ENCODE measurements around the gene SLC49A3. TPM values are rescaled to one million over a fixed set of nuclear protein-coding genes. Genes with fewer than 3 reads are reported as not detected.
A peak's percentile ranks its signal among the peaks of the same experiment; 100 is the strongest.

SLC49A3 gene
- total and polyA plus RNA-seq, 10 of the 15 experiments (the other 5 are each of a cell fraction or from before 2014, with no cell fraction given) = 0.09 to 0.85 (median 0.18) TPM; not detected in 4

DNA sequence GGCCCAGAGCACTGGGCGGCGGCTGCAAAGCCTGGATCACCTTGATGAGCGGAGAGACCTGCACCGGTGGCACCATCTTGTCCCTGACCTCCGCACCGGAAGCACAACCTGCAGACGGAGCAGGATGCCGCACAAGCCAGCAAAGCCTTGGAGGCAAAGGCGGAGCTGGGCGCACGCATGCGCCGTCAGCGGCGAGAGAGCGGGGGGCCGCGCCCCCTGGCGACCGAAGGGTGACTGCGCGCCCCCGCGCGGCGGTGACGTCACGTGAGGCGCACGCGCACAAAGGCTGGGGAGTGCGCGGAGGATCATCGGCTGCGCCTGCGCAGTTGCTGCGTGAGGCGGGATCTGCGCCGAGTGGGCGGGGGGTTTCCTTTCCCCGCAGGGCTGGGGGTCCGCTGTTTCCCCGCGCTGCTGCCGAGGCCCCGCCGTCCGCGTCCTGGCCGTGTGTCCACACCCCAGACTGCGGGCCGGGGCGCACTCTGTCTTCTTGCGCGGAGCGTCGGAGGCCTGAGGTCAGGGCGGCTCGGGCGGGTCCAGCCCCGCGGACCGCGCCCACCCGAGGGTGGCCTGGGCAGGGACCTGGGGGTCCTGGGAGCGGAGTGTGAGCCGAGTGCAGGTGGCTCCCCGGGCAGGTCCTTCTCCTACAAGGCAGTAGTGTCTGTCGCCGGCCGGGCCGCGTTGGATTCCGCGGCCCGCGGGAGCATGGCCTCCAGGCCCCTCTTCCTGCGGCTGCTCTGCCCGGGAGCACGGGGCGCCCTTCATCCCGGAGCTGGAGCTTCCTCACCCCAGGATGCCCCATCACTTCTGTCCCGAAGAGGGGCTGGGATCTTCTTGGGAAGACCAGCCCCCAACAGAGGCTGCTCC, 14.5 kb downstream of the SLC49A3 start, which contains the start of the genes ATP5ME and MYL5 (continued):
- TF ChIP-seq PKNOX1 (IDR thresholded peaks at IDR 0.05) (peak; percentile 11; the same call in 1 of the 2 replicates), MTA2 (IDR thresholded peaks at IDR 0.05; ENCODE audit: low read depth) (0 out of 2 replicates have a peak, but pooled peaks have one; percentile 10), SIX5 (IDR thresholded peaks at IDR 0.05; ENCODE audit: low read depth, low read length, severe bottlenecking) (peak; percentile 50), PAX5 (IDR thresholded peaks at IDR 0.05; ENCODE audit: borderline replicate concordance, low read depth, low read length) (peak; percentile 71; the same call in 1 of the 2 replicates), BRCA1 (IDR thresholded peaks at IDR 0.05; ENCODE audit: low read depth, low read length) (0 out of 2 replicates have a peak, but pooled peaks have one; percentile 13), ESRRA (IDR thresholded peaks at IDR 0.05; ENCODE audit: low read length) (no peak), STAT1 (conservative IDR thresholded peaks at IDR 0.05) (peak; percentile 83; the same call in 1 of the 2 replicates)

- CTCF ChIA-PET = interaction anchor here (1.0 to 1.2 kb wide), 5 partner anchors 9 to 429 kb away, joined by 3 to 4 read pairs (median 3); no protein-coding TSS in a partner anchor
- H4K20me1 ChIP-seq (ENCODE audit: control insufficient read depth, insufficient read depth) = no peaks in the 10 kb centered on the region
- no TSS peak for BruUV-seq (replicated peaks)
- peaks cover 24% of the 10 kb centered on the region for H3K79me2 ChIP-seq (ENCODE audit: control insufficient read depth, insufficient read depth, low read length)
- no peak overlapping the region for H2AFZ ChIP-seq (ENCODE audit: control insufficient read depth, low read depth, low read length)
- ATAC-seq (peak; percentile 9), DNase-seq (ENCODE audit: low read depth, low spot score) (no peak), FAIRE-seq (no peak)
- TF ChIP-seq SMAD5 (IDR thresholded peaks at IDR 0.05; ENCODE audit: low read depth) (no peak), LARP7 (IDR thresholded peaks at IDR 0.05) (peak; percentile 23; the same call in 1 of the 2 replicates), ZBTB40 (IDR thresholded peaks at IDR 0.05; ENCODE audit: borderline replicate concordance) (0 out of 2 replicates have a peak, but pooled peaks have one; percentile 28)
- in situ Hi-C loops (cut with MboI) (no loop called here), intact Hi-C loops (cut with micrococcal nuclease; ENCODE audit: unreplicated experiment) (loop anchor here (2.0 to 10.0 kb wide), 4 partner anchors 25 to 429 kb away; partner anchors contain the start of genes GAK and TMEM175)
- POLR2A ChIA-PET = interaction anchor here (1.2 to 2.6 kb wide), 4 partner anchors 9 to 70 kb away, joined by 3 to 7 read pairs (median 6); no protein-coding TSS in a partner anchor
- SMC1A ChIA-PET (ENCODE audit: uncharacterized antibody, unreplicated experiment) = interaction anchor here (1.1 to 2.1 kb wide), 2 partner anchors 70 to 429 kb away, joined by 4 to 10 read pairs; no protein-coding TSS in a partner anchor
- peaks cover 6 to 7% of the 10 kb centered on the region in 2 experiments for H3K36me3 ChIP-seq (ENCODE audit: control insufficient read depth in 2 of 2, insufficient read depth in 2 of 2, low read length in 1 of 2)
- H3K4me3 ChIP-seq = peak overlapping the region; percentile 89
- peak overlapping the region; percentile 54; the same call in 1 of the 2 replicates for H3K27ac ChIP-seq (ENCODE audit: control insufficient read depth, insufficient read depth)
- H3K4me2 ChIP-seq (ENCODE audit: control insufficient read depth, insufficient read depth) = peak overlapping the region; percentile 84
- H3K9ac ChIP-seq (ENCODE audit: control insufficient read depth, insufficient read depth, low read length) = peak overlapping the region; percentile 50
- no peaks in the 10 kb centered on the region for H3K9me3 ChIP-seq (replicated peaks; ENCODE audit: control insufficient read depth, insufficient read depth, low read length)
- 22% methylated on average over 25 of the region's 55 CpGs for WGBS (ENCODE audit: insufficient coverage, insufficient replicate concordance, low lambda C conversion rate, missing lambda C conversion rate)
- RAD21 ChIA-PET (ENCODE audit: unreplicated experiment) = interaction anchor here (1.8 kb wide), 1 partner anchor 71 kb away, joined by 7 read pairs; no protein-coding TSS in a partner anchor
- H3K27me3 ChIP-seq (replicated peaks in 1 of 2; ENCODE audit: control insufficient read depth in 2 of 2, insufficient read depth in 2 of 2, low read length in 1 of 2) = no peaks in the 10 kb centered on the region
- peaks cover 27% of the 10 kb centered on the region for H3K4me1 ChIP-seq (ENCODE audit: control insufficient read depth, insufficient read depth, low read length)
Observed at GRCh38 chr4:673349-674091, 15.4 kb downstream of the SLC49A3 start.

Data from GM12878 (cell line).